Stimulated activated CD8-positive, alpha-beta memory T cell treated with anti-CD3 and anti-CD28 coated beads, Interleukin-7, amount 100 ng/mL, for 24 hours (primary cell): ENCODE results near the gene CBFA2T3.

Experiments
- DNase-seq: peaks from one replicate; pipeline ENCODE4 v3.0.0-alpha.2; 2020; ENCODE audit warnings: low read depth

The CBFA2T3 gene

DNA sequence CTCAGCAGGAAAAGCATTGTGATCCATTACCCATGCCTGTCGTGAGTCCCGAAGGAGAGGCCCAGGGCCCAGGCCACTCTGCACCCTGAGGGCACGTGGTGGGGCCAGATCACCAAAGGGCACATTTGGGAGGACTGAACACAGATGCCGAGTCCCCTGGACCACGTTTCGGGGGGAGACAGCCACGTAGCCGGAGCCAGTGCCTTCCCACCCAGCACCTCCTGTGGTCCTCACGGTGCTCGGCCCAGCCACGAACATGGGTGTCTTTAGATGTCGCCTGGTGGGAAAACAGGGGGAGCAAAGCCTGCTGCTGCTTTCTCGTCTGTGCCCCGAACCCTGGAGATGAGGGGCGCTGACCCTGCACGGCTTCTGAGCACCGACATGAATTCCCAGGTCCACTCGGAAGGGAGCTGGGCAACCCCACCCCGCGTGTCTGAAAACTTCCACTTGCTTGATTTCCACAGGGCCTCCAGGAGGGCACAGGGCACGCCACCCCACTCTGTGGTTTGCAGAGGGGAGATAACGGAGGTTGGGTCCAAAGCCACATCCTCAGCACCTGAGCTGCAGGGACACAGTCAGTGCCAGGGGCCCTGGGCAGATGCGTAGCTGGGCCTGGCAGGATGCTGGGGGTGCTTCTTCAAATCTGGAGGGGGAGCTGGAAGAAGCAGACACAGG is 14.4 kb downstream of the CBFA2T3 start:
- no peak for DNase-seq

DNA sequence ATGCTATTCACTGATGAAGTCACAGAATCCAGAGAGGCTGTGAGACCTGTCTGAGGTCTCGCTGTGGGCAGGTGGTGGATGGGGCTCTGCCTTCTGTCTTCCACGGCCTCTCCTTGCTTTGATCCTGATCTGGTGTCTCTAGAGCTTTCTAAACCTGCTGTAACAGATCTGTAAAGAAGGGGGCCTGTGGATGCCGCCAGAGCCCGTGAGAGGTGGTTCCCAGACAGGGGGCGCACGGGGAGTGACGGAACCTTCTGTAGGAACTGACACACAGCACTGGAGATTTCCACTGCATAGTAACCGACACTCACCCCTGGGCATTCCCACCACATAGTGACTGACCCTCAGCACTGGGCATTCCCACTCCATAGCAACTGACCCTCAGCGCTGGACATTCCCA is 16.0 kb downstream of the CBFA2T3 start:
- no peak for DNase-seq

DNA sequence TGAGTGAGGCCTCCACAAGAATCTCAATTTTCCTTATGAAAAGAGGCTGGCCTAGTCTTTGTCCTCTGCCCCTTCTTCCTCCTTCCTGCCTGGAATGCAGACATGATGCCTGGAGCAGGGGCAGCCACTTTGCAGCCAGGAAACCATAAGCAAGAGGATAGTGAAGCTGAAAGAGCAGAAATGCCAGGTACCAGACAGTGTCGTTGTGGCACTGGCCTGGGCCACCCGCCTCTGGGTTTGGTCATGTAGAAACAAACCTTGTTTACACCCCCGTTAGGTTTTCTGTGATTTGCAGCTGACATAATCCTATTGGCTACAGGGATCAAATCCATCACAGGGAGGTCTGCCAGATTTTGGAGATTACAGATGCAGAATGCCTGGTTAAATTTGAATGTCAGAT is 16.5 kb downstream of the CBFA2T3 start:
- DNase-seq = no peak

DNA sequence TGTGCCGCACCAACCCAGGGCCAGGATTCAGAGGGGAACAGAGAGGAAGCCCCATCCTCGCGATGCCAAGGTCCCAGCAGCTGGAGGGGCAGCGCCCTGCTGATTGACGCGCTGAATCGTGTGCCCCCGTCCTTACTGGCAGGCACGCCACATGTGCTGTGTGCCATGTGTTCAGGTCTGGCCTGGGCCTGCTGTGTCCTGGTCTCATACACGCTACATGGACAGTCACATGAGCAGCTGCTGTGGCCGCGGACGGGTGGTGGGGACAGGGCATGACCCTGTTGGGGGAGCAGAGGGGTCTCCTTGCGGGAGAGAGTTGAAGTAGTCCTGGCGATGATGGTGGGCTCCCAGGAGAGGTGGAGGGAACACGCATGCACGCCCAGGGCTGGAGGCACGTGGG is 18.0 kb downstream of the CBFA2T3 start:
- no peak for DNase-seq

DNA sequence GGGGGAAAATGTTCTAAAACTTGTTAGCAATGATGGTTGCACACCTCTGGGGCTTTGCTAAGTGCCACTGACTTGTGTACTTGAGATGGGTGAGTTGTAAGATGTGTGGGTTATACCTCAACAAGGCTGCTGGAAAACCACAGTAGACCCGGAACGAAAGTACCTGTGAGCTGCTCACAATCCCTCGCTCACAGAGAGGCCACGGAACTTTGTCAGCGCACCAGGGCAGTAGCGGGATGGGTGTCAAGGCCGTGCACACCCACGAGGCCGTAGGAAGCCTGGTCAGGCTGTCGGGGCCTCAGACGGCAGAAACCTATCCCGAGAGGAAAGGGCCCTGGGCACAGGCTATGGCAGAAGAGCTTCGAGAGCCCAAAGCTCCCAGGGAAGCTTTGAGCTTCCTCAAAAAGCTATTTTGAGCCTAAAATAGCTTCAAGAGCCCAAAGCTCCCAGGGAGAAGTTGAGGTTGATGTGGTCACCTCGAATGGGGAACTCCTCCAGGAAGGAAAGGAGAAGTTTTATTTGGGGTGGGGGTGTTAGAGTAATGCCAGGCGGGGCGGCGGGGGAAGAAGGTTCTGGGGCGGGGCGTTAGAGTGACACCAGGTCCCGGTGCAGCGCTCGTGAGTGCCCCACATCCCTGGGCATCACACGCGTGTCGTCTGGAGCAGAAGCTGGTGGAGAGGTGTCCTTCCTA is 19.0 kb downstream of the CBFA2T3 start:
- no peak for DNase-seq

DNA sequence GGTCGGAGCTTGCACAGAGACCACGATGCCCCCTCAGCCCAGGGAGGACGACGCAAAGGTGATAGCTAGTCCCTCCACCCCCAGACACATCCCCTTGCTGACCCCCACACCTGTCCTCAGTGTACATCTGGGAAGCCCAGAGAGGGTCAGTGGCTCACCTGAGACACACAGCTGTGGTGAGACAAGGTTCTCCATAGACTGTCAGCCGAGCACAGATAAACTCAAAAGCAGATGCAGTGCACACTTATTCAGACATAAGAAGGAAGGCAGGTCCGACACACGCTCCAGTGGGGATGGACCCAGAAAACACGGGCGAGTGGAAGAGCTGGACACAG is 19.6 kb downstream of the CBFA2T3 start:
- DNase-seq = no peak

DNA sequence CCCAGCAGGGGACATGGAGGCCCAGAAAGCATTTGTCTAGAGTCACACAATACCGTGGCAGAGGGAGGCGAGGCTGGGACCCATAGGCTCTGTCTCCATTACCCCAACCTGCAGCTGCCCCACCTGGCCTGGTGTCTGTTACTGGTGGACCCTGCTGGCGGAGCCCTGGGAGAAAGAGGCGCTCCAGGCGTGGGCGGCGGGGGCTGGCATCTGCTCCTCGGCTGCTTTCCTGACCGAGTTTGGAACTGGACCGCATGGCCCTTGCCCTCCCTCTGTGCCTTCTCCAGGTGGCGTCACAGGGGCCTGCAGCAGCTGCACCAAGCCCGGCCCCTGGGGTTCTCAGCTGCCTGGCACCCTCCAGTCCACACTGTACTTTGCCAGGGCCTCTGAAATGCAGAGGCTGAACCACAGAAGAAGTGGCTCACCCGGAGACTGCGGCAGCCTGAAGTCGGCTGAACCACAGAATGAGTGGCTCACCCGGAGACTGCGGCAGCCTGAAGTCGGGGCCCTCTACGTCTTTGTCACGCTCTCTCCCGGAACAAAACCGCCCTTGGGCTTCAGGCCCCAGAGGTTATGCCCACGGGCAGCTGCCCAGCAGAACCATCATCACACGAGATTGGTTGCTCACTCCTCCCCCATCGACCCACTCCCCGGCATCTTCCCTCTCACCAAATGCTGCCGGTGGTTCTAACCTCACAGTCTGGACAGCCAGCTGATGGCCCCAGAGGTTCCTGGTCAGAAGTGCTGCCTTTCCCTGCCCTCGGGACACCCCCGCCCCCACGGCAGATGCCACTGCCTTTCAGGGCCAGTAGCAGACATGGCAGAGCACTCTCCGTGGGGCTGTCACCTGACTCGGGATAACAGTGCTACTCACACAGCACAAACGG is 20.2 kb downstream of the CBFA2T3 start:
- no peak for DNase-seq

DNA sequence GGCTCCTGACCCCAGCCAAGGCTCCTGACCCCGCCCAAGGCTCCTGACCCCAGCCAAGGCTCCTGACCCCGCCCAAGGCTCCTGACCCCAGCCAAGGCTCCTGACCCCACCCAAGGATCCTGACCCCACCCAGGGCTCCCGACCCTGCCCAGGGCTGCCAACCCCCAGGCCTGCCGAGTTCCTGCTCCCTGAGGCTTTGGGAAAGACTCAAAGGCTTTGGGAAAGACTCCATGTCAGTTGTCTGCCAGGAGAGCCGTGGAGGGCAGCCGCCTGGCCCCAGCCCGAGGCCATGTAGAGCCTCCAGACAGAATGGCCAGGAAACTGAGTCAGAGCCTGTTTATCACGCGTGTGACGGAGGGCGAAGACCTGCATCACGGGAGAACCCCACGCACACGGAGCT is 21.1 kb downstream of the CBFA2T3 start:
- no peak for DNase-seq

DNA sequence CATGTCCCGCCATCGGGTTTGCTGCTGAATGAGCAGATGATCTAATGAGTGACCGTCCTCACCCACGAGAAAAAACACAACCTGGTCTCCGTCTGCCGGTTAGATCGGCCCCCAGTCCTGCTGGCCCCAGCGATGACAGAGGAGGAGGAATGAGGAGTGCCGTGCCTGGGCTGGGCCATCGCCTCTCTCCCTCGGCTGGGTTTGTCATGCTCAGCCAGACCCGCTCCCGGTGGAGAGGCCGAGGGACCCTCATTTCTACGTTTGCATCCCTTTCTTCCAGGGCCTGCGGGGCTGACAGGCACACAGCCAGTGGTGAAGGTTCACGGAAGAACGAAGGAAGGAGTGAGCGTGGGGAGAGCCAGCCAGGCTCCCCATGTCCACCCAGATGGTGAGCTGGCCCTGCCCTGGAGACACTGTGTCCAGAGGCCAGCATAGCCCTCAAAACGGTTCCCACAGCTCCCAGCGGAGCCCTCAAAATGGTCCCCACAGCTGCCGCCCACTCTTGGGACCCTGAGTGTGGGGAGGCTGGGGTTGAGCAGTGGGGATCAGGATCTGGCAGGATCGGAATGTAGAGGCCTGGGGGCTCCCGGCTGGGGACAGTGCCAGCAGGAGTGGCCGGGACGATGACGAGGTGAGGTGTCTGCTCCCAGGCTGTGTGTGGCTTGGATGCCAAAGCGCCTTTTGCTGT is 23.9 kb downstream of the CBFA2T3 start:
- DNase-seq = no peak

DNA sequence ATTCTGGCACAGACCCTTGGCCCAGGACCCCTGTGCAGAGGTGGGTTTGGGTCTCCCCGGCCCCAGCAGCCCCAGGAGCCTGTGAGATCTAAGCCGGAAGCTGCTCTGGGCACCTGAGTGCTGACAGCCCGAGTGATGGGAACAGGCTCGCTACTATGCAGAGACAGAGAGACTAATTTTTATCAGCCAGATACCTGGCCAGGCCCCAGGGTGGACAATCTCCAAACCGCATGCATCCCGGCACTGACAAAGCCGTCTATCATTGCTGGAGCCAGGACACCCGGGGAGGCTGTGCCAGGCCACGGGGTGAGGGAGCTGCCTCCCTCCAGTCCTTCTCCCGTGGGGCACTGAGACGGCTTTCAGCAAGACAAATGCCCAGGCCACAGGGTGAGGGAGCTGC is 25.0 kb downstream of the CBFA2T3 start:
- DNase-seq = no peak

DNA sequence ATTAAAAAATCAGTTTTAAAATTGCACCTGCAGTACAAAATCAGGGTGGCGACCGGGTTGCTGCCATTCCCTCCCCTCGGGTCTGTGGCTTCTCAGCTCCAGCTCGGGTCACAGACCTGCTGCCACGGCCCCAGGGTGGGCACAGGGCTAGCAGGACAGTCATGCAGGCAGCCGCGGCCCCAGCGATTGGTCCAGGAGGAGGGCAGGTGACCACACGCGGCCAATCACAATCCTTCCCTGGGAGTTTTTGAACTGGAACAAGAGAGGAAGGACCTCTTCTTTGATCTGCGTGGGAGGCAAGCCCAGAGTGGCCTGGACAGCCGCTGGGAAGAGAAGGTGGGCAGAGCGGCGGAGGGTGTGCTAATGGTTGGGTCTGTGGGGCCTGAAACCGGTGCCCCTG is 25.5 kb downstream of the CBFA2T3 start:
- DNase-seq = no peak

DNA sequence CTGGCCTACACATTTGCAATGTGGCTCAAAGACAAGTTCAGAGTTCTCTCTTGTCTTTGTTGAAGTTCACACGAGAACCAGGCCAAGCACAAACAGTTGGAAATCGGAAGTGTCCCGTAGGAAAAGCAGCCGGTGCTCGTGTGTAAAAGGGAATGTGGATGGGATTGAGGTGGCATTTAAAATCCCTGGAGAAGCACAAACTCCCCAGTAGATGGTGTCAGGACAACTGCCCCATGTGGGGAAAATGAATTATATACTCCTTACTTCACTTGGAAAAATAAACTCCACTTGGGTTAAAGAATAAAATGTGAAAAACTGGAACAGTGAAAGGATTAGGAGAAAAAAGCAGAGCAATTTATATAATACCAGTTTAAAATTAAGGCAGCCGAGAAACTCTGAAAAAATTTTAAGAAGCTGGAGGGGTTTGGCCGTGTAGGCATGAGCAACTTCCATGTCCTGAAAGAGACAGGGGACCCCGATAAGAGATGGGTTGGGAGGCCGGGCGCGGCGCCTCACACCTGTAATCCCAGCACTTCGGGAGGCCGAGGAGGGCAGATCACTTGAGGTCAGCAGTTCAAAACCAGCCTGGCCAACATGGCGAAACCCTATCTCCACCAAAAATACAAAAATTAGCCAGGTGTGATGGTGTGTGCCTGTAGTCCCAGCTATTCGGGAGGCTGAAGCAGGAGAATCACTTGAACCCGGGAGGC is 28.1 kb downstream of the CBFA2T3 start:
- no peak for DNase-seq

DNA sequence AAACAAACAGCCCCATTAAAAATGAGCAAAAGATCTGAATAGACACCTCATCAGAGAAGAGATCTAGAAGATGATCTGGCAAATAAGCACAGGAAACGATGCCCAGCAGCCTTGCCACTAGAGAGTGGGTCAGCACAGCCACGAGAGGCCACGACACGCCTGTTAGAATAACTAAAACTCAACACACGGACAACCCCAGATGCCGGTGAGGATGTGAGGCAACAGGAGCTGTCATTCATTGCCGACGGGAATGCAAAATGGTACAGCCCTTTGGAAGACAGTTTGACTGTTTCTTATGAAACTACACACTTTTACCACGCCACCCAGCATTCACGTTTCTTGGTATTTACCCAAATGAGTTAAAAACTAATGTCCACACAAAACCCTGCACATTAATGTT is 31.5 kb downstream of the CBFA2T3 start:
- no peak for DNase-seq

DNA sequence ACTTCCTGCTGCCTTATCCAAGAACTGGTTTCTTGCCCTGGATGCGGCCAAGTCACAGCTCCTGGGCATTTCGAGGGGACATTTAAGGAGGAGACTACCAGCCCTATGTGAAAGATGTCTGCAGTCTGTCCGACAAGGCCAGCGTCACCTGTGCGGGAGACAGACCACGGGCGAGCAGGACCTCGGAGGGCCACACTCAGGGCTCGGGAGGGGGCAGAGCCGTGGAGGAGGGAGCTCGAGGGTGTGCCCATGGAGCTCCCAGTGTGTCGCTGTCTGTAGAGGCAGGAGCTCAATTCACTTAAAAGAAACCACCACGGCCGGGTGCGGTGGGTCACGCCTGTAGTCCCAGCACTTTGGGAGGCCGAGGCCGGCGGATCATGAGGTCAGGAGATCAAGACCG is 33.3 kb downstream of the CBFA2T3 start:
- no peak for DNase-seq

DNA sequence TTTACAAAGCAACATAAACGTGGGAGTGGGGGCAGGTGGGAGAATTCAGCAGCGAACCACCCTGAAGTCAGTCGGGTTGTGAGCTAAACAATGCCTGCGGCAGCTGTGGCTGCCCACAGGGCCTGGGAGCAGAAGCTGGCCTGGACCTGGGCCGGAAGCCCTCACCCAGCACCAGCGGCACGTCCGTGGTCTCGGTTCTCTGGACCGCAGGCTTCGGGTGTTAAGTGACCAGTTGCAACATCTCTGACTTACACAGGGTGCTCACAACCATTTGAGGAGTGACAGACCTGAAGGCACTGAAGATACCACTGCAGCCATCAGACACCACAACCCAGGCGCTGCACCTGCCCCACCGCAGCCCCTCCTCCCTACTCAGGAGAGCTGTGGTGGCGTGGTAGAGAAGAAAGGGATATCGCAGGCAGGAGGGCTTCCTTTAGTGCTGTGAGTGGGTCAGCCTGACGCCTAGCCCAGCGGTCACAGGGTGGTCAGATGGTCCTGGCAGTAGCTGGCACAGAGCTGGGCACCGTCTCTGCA is 33.8 kb downstream of the CBFA2T3 start:
- DNase-seq = no peak

DNA sequence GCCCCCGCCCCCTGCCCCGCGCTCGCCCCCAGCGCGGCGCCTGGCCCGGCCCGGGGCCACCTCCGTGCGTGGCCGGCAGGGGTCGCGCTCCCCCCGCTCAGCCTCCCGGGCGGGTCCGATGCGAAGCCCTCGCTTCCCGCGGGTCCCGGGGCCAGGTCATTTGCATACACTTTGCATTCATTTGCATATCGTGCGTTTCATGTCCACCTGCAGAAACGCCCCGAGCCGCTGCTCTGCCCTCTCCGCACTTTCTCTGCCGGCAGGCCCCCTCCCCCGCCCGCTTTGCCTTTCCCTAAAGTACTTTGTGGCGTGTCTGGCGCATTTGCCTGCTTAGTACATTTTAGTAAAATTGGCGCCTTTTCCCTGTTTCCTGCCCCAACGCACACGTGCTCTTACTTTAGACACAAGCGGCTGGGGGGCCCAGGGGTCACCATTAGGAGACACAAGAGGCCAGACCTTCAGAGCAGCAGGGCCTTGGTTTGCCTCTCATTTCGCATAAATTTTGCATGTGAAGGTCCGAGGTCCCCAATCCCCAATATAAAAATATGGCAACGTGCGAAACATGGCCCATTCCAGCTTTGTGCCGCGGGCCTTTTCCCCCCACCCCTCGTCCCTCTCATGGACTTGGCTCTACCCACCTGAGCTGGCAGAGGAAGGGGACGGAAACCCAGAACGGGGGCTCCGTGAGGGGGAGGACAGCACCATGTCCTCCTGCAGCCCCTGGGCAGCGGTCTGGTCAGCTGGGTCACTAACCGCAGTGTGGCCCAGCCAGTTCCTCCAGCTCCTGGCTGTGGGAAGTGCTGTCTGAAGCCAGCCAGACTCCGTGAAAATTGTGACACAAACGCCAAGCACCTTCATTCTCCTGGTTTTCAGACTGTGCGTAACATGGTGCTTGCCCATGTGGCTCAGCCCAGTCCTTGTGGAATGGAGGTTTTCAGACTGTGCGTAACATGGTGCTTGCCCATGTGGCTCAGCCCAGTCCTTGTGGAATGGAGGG is 34.8 kb downstream of the CBFA2T3 start:
- no peak for DNase-seq

DNA sequence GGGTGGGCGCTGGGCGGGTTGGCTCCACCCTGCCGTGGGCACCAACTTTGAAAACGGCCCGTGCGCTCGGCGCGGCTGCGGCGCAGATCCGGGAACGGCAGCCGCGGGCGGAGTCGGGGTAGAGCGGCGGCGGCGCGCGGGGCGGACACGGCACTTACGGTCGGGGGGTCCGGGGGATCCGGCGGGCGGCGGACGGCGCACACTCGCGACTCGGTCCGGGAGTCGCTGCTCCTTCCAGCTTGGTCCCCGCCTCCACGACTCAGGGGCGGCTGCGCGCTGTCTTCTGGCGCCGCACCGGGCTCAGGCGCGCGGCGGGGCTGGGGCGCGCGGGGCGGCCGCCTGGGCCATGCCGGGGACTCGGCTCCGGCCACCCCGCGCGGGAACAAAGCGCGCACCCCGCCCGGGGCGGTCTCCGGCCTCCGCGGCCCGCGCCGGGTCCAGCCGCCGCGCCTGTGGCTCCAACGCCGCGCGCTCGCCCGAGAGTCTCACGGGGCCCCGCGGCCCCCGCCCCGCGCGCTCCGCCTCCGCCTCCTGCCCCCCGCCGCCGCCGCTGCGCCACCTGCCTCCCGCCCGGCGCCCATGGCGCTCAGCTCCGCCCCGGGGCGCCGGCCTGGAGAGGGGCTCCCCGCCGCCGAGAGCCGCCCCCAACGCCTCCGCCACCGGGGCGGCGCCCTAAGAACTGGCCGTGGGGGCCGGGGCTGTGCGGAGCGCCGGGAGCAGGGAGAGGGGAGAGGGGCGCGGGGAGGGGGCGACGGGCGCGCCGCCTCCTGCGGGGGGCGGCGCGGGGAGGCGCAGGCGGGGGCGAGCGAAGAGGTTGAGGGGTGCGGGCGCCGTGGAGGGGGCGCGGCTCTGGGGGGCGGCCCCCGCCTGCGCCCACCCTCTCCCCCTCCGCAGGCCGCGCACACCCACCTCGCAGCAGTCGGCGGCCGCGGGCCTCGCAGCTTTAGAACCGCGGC is 35.9 kb downstream of the CBFA2T3 start:
- no peak for DNase-seq

DNA sequence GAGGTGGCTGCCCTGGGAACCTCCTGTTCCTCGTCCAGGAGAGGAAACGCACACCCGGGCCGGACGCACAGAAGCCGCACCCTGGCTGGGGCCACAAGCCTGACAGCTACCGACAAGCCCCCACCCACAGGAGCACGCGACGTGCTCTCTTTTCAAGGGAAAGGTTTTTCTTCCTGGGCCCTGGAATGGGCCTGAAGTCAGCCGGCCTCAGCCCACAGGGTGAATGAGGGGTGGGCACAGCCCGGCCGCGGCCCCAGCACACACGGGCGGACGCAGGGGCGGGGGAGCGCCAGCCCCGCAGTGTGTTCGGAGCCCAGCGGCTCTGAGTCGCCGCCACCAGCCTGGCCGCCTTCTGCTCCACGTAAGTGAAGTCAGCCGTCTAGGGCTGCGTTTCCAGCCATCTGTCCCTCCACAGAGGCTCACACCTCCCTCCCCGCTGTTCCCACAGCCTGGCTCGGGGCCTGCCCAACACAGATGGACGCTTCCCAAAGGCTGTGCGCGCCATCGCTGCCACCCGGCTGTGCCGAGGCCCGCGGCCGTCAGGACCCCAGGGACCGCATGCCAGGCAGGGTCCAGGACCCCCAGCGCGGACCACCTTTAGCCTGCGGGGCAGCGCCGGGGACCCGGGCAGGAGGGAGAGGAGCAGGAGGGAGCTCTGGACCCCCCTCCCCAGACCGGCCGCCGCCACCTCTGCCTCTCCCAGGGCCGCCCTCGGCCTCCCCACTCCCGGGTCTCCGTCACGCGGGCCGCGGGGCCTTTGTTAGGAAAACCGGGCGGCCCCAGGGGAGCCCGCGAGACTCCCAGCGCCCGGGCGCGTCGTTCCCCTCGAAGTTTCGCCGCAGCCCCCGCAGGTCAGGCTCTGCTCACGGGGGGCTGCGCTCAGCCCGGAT is 36.8 kb downstream of the CBFA2T3 start:
- no peak for DNase-seq
